ENCODE measurements around the gene ZNF718.
"Not testable (repeated sequence)": the region's sequence is repeated elsewhere in the genome, so short reads cannot be mapped to it uniquely, and the experiment has no call there.

Gene ZNF718

DNA sequence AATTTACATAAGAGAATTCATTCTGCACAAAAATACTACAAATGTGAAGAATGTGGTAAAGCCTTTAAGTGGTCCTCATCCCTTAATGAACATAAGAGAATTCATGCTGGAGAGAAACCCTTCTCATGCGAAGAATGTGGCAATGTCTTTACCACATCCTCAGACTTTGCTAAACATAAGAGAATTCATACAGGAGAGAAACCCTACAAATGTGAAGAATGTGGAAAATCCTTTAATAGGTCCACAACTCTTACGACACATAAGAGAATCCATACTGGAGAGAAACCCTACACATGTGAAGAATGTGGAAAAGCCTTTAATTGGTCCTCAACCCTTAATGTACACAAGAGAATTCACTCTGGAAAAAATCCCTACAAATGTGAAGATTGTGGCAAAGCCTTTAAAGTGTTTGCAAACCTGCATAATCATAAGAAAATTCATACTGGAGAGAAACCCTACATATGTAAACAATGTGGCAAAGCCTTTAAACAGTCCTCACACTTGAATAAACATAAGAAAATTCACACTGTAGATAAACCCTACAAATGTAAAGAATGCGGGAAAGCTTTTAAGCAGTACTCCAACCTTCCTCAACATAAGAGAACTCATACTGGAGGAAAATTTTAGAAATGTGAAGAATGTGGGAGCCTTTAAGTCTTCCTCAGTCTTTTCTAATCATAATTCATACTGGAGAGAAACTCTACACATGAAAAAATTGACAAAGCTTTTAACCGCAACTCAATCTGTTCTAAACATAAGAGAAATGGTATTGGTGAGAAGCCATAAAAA is 37.4 kb downstream of the ZNF718 start:
- DNase-seq: no peak

DNA sequence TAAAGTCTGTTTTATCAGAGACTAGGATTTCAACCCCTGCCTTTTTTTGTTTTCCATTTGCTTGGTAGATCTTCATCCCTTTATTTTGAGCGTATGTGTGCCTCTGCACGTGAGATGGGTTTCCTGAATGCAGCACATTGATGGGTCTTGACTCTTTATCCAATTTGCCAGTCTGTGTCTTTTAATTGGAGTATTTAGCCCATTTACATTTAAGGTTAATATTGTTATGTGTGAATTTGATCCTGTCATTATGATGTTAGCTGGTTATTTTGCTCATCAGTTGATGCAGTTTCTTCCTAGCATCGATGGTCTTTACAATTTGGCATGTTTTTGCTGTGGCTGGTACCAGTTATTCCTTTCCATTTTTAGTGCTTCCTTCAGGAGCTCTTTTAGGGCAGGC is 45.3 kb downstream of the ZNF718 start:
- DNase-seq: not testable (repeated sequence)

GRCh38 chr4:171318-171717 is 47.0 kb downstream of the ZNF718 start:
- not testable (repeated sequence) for DNase-seq

GRCh38 chr4:173666-174314 is 49.5 kb downstream of the ZNF718 start:
- no peak for DNase-seq

DNA sequence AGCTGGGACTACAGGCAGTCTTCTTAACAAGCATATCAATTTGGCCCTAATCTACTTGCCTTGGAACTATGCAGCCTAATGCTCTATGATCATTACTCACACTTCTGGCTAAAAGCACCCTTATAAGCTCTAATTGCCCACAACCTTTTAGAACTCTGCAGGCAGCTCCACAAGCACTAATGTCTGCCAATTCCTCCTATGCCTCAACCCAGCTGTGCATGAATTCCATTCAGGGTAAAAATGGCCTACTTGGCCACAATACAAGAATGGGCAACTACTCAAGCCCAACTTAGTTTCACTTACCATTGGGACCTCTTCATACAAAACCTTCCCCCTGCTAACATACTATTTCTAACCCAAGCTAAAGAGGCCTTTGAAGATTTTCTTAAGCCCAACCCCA is 51.7 kb downstream of the ZNF718 start:
- no peak for DNase-seq

DNA sequence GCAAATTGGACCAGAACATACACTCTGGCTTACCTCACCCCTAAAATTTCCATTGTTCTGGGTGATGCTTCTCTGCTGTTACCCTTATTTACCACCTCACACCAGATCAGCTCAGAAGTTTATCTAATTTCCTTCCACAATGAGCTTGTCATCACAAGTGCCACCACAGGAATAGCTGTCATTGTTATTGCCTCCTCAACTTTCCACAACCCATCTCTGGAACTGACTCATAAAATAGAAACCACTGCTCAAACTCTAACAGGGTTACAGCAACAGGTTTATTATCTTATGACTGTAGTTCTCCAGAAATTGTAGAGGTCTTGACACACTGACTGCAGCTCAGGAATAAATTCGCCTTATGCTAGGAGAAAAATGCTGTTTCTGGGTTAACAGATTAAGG is 52.7 kb downstream of the ZNF718 start:
- DNase-seq: no peak

DNA sequence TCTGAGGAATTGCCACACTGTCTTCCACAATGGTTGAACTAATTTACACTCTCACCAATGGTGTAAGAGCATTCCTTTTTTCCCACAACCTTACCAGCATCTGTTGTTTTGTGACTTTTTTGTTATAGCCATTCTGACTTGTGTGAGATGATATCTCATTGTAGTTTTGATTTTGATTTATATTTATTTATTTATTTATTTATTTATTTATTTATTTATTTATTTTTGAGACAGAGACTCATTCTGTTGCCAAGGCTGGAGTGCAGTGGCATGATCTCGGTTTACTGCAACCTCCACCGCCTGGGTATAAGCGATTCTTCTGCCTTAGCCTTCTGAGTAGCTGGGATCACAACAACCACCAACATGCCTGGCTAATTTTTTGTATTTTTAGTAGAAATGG is 57.9 kb downstream of the ZNF718 start:
- DNase-seq: not testable (repeated sequence)

DNA sequence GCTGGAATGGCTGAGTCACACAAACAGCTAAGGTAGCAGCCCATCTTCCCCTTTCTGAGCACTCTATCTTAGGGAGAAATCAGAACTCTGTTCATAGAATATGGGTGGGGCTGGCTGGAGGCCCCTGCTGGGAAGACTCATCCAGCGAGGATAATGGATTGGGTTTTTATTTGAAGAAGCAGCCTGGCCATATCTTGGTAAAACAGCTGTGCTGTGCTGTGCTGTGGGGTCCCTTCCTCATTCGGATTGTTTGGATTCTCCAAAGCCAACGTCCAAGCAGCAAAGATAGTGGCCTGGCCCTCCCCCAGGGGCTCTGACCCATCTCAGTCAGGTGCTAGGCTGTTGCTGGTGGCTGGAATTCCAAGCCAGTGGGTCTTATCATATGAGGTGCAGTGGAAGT is 63.8 kb downstream of the ZNF718 start:
- DNase-seq: no peak

DNA sequence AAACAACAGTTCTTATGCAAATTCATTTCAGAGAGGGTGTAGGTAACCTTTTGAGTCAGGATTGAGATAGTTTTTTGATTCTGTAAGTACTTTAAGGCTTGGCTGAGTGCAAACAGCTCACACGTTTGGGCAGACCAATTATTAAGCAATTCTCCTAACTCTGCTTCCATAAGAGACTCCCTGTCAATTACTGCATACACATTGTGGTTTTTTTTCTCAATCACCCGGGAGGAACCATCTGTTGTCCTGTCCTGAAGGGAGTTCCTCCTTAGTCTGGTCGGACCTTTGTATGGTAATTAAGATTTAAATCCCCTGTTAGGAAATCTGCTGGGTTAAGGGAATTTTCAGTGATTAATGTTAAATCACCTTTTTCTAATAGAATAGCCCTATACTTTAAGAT is 70.9 kb downstream of the ZNF718 start:
- DNase-seq: not testable (repeated sequence)

DNA sequence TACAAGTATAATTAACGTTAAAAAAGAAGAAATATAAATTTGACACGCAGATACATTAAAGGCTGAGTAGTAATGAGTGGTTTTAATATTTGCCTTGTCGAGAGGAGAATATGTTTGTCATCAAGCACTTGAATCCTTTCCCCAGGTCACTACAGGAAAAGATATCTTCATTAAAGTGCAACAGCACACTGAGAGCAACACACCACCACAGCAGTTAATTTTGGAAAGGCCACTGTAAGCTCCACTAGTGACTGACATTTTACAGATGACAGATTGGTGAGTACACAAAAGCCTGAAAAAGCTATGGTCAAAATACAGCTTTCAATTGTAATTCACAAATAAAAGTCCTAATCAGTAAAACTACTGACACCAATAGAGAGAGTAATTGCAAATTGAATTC is 76.6 kb downstream of the ZNF718 start:
- DNase-seq: no peak

- not testable (repeated sequence) for DNase-seq
These were observed 78.5 kb downstream of the ZNF718 start for GRCh38 chr4:202822-203221.

DNA sequence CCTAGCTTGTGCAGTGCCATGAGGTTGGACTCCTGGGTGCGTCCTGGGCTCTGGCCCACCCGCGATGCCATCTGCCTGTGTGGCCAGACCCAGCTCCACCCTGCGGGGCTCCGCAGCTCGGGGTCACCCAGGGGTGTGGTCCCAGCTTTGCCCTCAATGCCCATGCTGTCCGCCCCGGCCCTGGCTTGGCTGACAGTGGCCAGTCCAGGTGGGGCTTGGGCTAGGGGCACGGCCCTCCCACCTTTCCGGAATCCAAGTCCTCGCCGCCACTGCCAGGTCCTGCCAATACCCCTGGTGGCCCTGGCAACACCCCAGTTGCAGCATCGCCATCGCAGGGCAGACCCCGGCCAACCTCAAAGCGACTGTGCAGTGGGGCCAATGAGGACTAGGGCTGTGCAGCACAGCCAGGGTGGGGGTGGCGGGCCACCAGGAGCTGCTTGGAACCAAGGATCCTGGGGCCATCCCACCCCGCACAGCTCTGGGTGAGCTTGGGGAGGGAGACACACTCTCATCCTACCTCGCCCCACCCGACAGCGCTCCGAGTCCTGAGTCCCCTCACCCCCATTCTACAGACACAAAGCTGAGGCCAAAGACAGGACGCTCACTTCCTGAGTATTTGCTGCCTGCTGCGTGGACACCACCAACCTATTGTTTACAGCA is 80.9 kb downstream of the ZNF718 start:
- DNase-seq: no peak

DNA sequence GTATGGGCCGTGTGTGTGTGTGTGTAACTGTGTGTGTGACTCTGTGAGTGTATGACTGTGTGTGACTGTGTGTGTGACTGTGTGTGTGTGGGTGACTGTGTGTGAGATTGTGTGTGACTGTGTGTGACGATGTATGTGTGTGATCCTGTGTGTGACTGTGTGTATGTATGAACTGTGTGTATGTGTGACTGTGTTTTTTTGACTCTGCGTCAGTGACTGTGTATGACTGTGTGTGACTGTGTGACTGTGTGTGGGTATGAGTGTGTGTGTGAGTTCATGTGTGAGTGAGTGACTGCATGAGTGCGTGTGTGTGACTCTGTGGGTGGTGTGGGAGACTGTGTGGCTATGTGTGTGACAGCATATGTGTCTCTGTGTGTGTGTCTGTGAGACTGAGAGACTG is 81.8 kb downstream of the ZNF718 start:
- no peak for DNase-seq

GRCh38 chr4:208416-209096 is 84.3 kb downstream of the ZNF718 start:
- DNase-seq: not testable (repeated sequence)

- no peak for DNase-seq
These were observed 86.8 kb downstream of the ZNF718 start for GRCh38 chr4:211033-211511.

DNA sequence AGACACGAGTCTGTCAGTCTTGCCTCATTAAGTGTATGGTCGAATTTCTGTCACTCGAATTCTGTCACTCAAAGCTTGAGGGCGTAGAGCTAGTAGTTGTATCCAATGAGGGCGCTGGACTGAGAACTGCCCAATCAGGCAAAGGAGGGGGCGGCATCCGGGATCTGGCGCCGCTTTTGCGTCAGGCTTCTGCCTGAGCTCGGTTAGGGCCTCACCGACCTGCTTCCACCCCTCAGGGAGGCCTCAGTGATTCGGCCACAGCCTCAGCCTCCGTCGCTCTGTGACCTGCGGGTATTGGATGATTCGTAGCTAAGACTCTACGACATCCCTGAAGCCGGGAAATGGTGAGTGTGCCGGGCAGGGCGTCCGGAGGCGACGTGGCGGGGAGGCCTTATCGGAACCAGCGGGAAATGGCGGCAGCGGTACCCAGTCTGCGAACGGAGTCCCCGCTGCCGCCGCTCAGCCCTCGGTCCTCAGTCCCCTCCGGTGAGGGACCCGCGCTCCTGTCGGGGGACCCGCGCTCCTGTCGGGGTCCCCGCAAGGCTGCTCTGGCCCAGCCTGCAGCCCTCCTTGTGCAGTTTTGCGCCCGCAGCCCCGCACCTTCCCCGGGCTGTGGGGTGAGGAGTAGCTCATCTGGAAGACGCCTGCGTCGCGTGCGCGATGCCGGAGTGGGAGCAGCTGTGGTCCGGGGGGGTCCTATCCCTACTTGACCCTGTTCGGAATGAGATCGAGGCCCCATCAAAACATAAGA is 88.3 kb downstream of the ZNF718 start:
- peak; percentile 17 for DNase-seq

DNA sequence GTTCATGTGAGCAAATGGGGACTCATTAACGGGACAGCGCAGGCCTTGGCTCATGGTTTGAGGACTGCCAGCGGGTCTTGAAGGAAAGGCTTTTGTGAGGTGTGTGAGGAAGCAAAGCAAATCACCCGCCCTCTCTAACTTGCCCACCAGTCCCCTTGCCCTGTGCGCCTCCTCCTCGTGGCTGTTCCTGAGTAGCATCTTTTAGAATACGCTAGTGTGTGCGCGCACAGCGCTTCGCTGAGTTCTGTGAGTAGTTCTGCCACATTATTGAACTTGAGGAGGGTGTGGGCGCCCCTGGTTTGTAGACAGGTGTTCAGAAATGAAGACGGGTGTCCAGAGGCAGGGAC is 88.9 kb downstream of the ZNF718 start:
- DNase-seq: not testable (repeated sequence)

Data from amniotic stem cell (primary cell).